Ishikawa (cell line): ENCODE measurements around the gene TIMP3.

Experiments
- CEBPB ChIP-seq: IDR thresholded peaks from 2 replicates; pipeline ENCODE4 v1.6.1; 2012
- CREB1 ChIP-seq: IDR thresholded peaks from 2 replicates; pipeline ENCODE4 v1.6.1; 2012; ENCODE audit warnings: low read depth
- EGR1 ChIP-seq: IDR thresholded peaks from 2 replicates; pipeline ENCODE4 v1.6.1; 2012
- EP300 ChIP-seq: IDR thresholded peaks from 2 replicates; pipeline ENCODE4 v1.6.1; 2012; ENCODE audit warnings: borderline replicate concordance
- FOXM1 ChIP-seq: IDR thresholded peaks from 2 replicates; pipeline ENCODE4 v1.6.1; 2012; ENCODE audit warnings: low read depth, borderline replicate concordance
- MAX ChIP-seq: IDR thresholded peaks from 2 replicates; pipeline ENCODE4 v1.6.1; 2012
- NFIC ChIP-seq: IDR thresholded peaks from 2 replicates; pipeline ENCODE4 v1.6.1; 2012
- RAD21 ChIP-seq: IDR thresholded peaks from 2 replicates; pipeline ENCODE4 v1.6.1; 2012; ENCODE audit warnings: low read depth
- TAF1 ChIP-seq: IDR thresholded peaks from 2 replicates; pipeline ENCODE4 v1.6.1; 2012; ENCODE audit warnings: low read depth, mild to moderate bottlenecking
- TCF12 ChIP-seq: IDR thresholded peaks from 2 replicates; pipeline ENCODE4 v1.6.1; 2012; ENCODE audit warnings: low read depth
- TEAD4 ChIP-seq: IDR thresholded peaks from 2 replicates; pipeline ENCODE4 v1.6.1; 2012
- USF1 ChIP-seq: IDR thresholded peaks from 2 replicates; pipeline ENCODE4 v1.6.1; 2012
- YY1 ChIP-seq: IDR thresholded peaks from 2 replicates; pipeline ENCODE4 v1.6.1; 2012; ENCODE audit warnings: low read depth
- ZBTB7A ChIP-seq: IDR thresholded peaks from 2 replicates; pipeline ENCODE4 v1.6.1; 2012; ENCODE audit warnings: low read depth
- TF ChIP-seq, protein P1 (sequence below): IDR thresholded peaks from 2 replicates; pipeline ENCODE4 v1.6.1; 2012; ENCODE audit warnings: low read depth, mild to moderate bottlenecking

The TIMP3 gene

DNA sequence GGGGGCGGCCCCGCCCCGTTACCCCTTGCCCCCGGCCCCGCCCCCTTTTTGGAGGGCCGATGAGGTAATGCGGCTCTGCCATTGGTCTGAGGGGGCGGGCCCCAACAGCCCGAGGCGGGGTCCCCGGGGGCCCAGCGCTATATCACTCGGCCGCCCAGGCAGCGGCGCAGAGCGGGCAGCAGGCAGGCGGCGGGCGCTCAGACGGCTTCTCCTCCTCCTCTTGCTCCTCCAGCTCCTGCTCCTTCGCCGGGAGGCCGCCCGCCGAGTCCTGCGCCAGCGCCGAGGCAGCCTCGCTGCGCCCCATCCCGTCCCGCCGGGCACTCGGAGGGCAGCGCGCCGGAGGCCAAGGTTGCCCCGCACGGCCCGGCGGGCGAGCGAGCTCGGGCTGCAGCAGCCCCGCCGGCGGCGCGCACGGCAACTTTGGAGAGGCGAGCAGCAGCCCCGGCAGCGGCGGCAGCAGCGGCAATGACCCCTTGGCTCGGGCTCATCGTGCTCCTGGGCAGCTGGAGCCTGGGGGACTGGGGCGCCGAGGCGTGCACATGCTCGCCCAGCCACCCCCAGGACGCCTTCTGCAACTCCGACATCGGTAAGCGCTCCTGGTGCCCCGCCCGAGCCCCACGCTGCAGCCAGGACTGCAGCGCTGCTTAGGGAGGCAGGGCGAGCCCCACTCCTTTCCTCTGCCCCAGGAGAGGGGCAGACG lies at the start of gene TIMP3:
TSS of gene TIMP3 (plus strand) at position 169 of the 700 bp plus-strand sequence. CDS start at position 466, 297 bp downstream.
- TF ChIP-seq EGR1 (no peak), EP300 (no peak), TEAD4 (no peak), RAD21 (no peak), FOXM1 (no peak), YY1 (no peak), MAX (no peak), NFIC (no peak), TCF12 (no peak), TAF1 (no peak), USF1 (no peak), ZBTB7A (no peak), CEBPB (no peak)
- TF ChIP-seq, protein P1, sequence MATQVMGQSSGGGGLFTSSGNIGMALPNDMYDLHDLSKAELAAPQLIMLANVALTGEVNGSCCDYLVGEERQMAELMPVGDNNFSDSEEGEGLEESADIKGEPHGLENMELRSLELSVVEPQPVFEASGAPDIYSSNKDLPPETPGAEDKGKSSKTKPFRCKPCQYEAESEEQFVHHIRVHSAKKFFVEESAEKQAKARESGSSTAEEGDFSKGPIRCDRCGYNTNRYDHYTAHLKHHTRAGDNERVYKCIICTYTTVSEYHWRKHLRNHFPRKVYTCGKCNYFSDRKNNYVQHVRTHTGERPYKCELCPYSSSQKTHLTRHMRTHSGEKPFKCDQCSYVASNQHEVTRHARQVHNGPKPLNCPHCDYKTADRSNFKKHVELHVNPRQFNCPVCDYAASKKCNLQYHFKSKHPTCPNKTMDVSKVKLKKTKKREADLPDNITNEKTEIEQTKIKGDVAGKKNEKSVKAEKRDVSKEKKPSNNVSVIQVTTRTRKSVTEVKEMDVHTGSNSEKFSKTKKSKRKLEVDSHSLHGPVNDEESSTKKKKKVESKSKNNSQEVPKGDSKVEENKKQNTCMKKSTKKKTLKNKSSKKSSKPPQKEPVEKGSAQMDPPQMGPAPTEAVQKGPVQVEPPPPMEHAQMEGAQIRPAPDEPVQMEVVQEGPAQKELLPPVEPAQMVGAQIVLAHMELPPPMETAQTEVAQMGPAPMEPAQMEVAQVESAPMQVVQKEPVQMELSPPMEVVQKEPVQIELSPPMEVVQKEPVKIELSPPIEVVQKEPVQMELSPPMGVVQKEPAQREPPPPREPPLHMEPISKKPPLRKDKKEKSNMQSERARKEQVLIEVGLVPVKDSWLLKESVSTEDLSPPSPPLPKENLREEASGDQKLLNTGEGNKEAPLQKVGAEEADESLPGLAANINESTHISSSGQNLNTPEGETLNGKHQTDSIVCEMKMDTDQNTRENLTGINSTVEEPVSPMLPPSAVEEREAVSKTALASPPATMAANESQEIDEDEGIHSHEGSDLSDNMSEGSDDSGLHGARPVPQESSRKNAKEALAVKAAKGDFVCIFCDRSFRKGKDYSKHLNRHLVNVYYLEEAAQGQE, result no peak

GRCh38 chr22:32752326-32752725 lies 49.2 kb upstream of the TIMP3 start:
- TF ChIP-seq USF1 (no peak), YY1 (no peak), MAX (no peak), ZBTB7A (no peak), CEBPB (no peak), NFIC (no peak)
- TF ChIP-seq, protein P1, result no peak

DNA sequence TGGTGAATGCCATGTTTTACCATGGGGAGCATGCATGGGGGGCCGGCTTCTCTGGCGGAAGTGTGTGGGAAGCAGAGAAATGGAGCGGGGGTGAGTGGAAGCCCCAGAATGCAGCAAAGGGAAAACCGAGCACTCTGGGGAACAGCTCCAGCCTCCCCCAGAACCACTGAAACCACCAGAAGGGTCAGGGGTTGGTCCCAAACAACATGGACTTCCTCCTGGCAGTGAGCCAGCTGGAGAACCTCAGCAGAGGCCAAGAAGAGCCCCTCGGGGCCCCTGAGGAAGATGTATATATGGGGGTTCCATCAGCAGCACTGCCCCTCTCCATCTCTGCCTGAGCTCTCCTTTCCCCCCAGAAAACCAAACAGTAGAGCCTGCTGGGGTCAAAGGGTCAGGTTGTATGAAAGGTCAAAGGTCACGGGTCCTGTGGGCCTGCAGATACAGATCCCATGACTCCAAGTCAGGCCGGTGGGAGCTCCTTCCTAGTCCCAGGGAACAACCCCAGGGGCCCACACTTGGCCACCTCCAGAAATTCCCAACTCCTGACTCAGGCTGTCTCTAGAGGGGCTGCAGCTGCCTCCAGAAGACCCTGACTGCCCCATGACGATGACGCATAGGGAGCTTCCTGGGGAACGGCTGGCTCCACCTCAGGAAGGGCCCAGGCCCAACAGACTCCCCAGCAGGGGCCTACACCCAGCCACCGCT lies 48.5 kb upstream of the TIMP3 start:
- TF ChIP-seq CREB1 (no peak), ZBTB7A (no peak), TCF12 (no peak), FOXM1 (no peak), EP300 (no peak), TAF1 (no peak), RAD21 (no peak), CEBPB (no peak), EGR1 (no peak), MAX (no peak), USF1 (no peak), TEAD4 (no peak)
- TF ChIP-seq, protein P1, result no peak

DNA sequence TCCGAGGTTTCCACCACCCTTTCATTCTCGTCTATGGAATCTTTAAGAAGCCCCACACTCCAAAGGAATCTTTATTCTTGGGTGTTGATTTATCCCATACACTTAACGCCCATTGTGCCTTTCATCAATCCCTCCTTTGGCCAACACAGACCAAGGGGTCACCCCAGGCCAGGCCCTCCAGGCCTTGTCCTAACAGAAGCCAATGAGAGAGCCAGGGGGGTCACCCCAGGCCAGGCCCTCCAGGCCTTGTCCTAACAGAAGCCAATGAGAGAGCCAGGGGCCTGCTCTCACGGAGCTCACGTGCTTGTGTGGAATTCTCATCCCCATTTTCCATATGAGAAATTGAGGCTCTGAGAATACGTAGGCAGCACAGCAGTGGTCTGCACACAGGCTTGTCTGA lies 47.9 kb upstream of the TIMP3 start:
- TF ChIP-seq ZBTB7A (no peak), TAF1 (no peak), RAD21 (no peak), TCF12 (no peak), TEAD4 (no peak), YY1 (no peak), CREB1 (no peak), EGR1 (no peak), EP300 (no peak), NFIC (no peak), MAX (no peak), CEBPB (no peak), FOXM1 (no peak), USF1 (no peak)
- TF ChIP-seq, protein P1, result no peak
